H4 (cell line): ENCODE measurements around the gene PALLD. TPM values are rescaled to one million over a fixed set of nuclear protein-coding genes. Genes with fewer than 3 reads are reported as not detected.
"Not testable (repeated sequence)": the region's sequence is repeated elsewhere in the genome, so short reads cannot be mapped to it uniquely, and the experiment has no call there.

ENCODE experiments used
- DNase-seq: peaks from one replicate; pipeline ENCODE4 v3.0.0-alpha.2; 2015; ENCODE audit warnings: low spot score
- total RNA-seq: library from RNA; depleted of rRNA; stranded (reverse); fragments of >200 nt; shearing (Covaris generic); gene quantifications from 2 replicates; pipeline ENCODE4 v1.2.3, GENCODE V29; 2014

Gene PALLD
- total RNA-seq, 1 experiment from 2014 or later: 82.3 TPM

GRCh38 chr4:168702581-168703087, 205.8 kb downstream of the PALLD start:
- not testable (repeated sequence) for DNase-seq

DNA sequence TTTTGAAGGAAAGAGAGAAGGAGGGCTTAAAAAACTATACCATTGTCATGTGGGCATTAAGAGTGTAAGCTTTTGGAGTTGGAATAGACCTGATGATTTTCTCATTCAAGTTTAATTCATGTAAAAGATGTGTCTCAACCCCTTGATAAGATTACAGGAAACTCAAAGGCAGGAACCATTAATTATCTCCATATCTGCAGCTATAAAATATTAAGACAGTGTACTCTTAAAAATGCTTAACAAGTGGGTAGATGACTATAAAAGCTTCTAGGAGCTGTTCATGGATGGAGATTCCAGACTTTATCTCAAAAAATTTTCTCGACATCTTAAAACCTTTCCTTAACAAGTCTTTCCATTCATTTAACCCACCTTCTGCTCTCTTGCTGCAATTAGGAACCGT, 208.3 kb downstream of the PALLD start:
- DNase-seq: no peak

GRCh38 chr4:168707205-168707604, 210.4 kb downstream of the PALLD start:
- DNase-seq: no peak

DNA sequence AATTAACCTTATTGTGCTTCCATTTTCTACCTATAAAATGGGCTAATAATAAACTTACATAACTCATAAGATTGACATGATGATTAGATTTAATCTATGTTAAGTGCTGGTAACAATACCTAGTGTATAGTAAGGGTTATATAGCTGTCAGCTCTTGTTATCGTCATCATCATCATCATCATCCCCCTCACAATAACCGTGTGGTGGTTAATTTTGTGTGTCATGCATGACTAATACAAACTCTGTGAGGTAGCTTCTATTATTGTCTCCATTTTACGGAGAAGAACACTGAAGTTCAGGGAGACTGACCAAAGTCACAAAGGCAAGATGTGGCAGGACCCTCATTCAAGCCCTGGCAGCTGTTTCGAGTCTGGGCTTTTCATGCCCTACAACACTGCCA, 211.3 kb downstream of the PALLD start:
- DNase-seq: no peak

DNA sequence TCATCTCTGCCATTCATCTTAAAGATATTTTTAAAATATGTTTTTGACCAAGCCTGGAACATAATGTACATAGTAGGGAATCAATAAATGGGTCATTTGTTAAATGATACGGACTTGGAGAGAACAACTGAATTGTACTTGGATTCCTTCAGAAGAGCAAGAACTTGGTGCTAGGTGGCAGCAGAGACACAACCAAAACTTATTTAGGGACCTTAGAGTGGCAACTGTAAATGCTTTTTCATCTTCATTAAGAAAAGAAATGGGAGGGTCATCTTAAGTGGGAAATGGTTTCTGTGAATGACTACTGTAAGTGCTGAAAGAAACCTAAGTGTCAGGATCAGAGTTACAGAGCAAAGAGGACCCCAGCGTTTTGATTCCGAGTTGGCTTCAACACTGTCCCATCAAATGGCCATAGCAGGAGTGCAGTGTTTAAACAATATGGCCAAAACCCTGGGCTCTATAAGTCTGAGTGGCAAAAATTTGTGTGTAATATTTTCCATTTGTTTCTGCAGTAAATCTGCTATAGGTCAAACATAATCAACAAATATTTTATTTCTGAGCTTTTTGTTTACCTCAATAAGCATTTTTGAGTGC, 213.6 kb downstream of the PALLD start:
- peak; percentile 61 for DNase-seq

GRCh38 chr4:168711197-168712140, 214.6 kb downstream of the PALLD start:
- DNase-seq: no peak

- DNase-seq: no peak
These were observed 215.6 kb downstream of the PALLD start for GRCh38 chr4:168712316-168712890.

DNA sequence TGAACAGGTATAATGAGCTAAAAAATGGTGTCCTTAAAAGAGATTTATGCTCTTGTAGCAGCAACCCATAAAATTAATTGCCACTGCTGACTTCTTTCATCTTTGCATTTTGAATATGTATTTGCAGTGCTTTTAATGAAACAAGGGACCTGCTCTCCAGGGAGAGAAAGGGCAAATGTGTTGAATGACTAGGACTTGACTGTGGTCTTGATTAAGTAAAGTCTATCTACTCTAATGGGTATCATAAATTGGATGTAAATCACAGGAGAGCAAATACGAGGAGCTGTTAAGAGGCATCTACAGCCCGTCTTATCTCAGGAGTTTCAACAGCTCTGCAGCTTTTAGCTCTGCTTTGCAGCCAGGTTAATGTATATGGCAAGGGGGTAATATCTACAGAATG, 216.4 kb downstream of the PALLD start:
- DNase-seq: no peak

- DNase-seq: no peak
These were observed 219.0 kb downstream of the PALLD start for GRCh38 chr4:168715896-168716295.

DNA sequence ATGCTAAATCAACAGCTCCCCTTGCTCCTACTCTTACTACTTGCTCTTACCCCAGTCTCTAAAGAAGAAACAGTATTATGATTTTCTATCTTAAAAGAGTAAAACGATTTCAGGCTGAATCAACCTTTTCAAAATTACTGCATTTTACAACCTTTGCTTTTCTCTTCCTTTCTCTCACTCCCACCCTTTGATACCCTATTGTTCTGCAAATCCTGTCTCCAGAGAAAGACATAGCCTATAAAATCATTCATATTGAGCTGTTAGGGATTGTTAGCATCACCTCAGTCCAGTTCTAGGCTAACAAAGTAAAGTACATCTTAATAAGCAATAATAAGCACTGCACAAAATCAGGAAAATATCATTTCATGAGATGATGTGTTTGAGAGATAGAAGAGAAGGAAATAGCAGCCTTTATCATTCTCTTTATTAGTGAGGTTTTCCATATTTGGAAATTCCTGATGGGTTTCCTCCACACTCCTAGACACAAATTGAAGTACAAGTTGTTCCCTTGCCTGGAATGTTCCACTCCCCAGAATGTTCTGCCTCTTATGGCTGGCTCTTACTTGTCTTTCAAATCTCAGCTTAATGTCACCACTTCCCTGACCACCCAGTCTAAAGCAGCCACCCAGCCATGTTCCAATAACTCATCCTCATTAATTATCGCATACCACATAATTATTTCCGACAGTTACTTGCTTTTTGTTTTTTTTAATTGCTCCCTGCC, 219.7 kb downstream of the PALLD start:
- DNase-seq: no peak

DNA sequence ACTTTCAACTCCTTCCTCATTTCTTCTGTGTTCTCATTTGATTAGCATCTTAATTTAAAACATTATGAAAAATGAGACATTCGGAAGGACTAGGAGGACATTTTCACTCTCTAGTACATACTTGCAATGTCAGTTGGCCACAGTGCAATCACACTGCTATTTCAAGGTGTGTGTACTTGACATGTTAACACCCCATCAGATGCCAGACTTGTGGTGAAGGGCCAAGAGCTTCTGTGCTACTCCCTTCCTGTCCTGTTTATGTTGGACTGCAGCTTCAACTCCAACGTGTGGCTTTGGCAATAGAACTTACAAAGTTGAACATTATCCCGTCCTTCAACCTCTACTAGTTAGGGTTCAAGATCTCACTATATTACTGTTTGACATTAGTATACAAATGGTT, 221.0 kb downstream of the PALLD start:
- peak; percentile 13 for DNase-seq

DNA sequence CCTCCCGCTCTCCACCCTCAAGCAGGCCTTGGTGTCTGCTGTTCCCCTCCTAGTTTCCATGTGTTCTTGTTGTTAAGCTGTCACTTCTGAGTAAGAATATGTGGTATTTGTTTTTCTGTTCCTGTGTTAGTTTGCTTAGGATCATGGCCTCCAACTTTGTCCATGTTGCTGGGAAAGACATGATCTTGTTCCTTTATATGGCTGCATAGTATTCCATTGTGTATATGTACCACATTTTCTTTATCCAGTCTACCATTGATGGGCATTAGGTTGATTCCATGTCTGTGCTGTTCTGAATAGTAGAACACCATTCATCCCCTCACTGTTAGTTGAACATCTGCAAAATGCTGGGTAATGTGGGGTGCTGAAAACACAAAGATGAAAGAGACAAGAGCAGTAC, 222.9 kb downstream of the PALLD start:
- no peak for DNase-seq

- DNase-seq: no peak
These were observed 223.6 kb downstream of the PALLD start for GRCh38 chr4:168720396-168720900.

DNA sequence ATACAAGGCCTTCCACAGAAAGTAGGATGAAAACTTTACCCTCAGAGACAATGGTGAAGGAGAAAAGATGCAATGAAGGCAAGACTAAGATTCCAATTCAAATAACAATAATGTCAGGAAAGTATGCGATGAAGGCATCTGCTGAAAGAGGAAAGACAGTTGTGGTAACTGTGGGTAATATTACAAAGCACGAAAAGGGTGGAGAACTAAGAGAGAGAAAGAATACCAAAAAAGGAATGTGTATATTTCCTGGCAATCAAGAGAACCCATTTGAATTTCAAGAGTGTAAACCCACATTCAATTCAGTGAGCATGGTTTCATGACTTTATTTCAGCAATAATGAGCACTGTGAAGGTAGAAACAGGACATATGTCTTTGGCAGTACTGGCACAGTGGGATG, 225.5 kb downstream of the PALLD start:
- no peak for DNase-seq

- DNase-seq: peak; percentile 55
These were observed 226.2 kb downstream of the PALLD start for GRCh38 chr4:168723020-168723419.

DNA sequence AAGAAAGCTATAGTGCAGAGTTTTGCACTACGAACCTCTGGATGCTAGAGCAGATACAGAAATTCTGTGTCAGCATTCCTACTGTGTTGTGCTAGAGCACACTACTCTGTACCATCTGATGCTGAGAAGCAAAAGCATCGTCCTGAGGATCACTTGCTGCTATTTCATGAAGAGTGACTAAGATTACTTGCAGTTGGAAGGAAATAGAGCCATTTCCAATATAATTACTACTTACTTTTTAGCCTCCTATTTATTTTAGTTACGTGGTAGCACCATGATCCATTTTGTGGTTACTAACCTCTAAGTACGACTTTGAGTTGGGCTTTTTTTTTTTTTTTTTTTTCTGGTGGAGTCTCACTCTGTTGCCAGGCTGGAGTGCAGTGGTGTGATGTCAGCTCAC, 226.7 kb downstream of the PALLD start:
- peak; percentile 55 for DNase-seq

DNA sequence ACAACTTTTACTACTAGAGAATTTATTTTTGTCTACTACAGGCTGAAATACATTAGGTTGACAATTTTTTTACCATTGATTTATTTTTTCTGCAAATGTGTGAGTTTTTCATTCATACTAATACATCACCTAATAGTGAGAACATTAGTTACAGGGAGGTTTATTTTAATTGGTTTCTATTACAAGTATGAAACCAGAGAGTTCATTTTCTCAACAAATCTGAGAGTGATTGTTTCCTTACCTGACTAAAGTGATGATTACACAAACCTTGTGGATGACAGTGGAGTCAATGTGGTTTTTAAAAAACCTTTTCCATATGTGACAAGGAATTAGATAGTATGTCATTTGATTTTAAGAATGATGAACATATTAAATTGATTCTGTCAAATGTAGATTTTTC, 227.4 kb downstream of the PALLD start:
- DNase-seq: no peak

- no peak for DNase-seq
These were observed 228.0 kb downstream of the PALLD start for GRCh38 chr4:168724686-168725411.

GRCh38 chr4:168725930-168726329, 229.1 kb downstream of the PALLD start:
- DNase-seq: no peak

GRCh38 chr4:168727181-168727580, 230.3 kb downstream of the PALLD start:
- DNase-seq: not testable (repeated sequence)

GRCh38 chr4:168731006-168731636, 234.3 kb downstream of the PALLD start:
- no peak for DNase-seq
